ENCODE results near the gene SMIM1.

GRCh38 chr1:3777647-3778589 is 5.4 kb downstream of the SMIM1 start:
- no peak for TF ChIP-seq CTCF (conservative IDR thresholded peaks at IDR 0.05; ENCODE audit: low read length)
- no peak for TF ChIP-seq EZH2phosphoT487 (IDR thresholded peaks at IDR 0.05; ENCODE audit: borderline replicate concordance, low read depth, low read length)

Measured in OCI-LY7 (cell line).